K562 (cell line): ENCODE measurements around the gene BANP. TPM values are rescaled to one million over a fixed set of nuclear protein-coding genes. Genes with fewer than 3 reads are reported as not detected.
A peak's percentile ranks its signal among the peaks of the same experiment; 100 is the strongest.
"Not testable (repeated sequence)": the region's sequence is repeated elsewhere in the genome, so short reads cannot be mapped to it uniquely, and the experiment has no call there.

Source experiments
- ATAC-seq: fragments of 200-7000 bp; cut with Tn5 transposase; 3 replicates; pipeline ENCODE4 v1.9.1; 2020; ENCODE audit warnings: moderate library complexity
- BruUV-seq: library from RNA; stranded (reverse); fragments of 400-500 nt; replicated peaks from 2 replicates; lab custom pipeline; 2021; lab: Mats Ljungman, UMichigan
- CTCF ChIA-PET: fragments of 300-600 bp; formaldehyde crosslinking; extraction: SDS; loops from one replicate; lab custom pipeline; 2021; ENCODE audit warnings: low intra/inter-chr PET ratio; lab: Yijun Ruan, JAX
- POLR2A ChIA-PET: fragments of 300-600, 350-650 bp; sonication (Branson Sonifier 250); formaldehyde crosslinking; extraction: SDS; loops from one replicate; lab custom pipeline; 2021; ENCODE audit warnings: antibody characterized with exemption, inconsistent platforms; lab: Yijun Ruan, JAX
- DNase-seq, 4 experiments: peaks; one replicate each; pipeline versions ENCODE4 v3.0.0 to v3.0.0-alpha.2; 2011 to 2018; ENCODE audit warnings: low spot score in 3 of 4, mixed read lengths in 3 of 4; ENCODE audit errors: extremely low read depth in 1 of 4
- FAIRE-seq: peaks from 2 replicates; lab custom pipeline; 2011; peaks lifted over from hg19 to GRCh38; lab: Jason Lieb, UNC
- H2AFZ ChIP-seq: 2 replicates; pipeline ENCODE4 v1.6.0; 2011; ENCODE audit warnings: low read depth, low read length, control low read depth, inconsistent platforms
- H3K27ac ChIP-seq: fragments of 200-600 bp; 3 replicates; pipeline ENCODE4 v1.8.0; 2011; ENCODE audit warnings: low read depth, mild to moderate bottlenecking, control low read depth, inconsistent platforms, low read length, moderate library complexity, mixed read lengths; ENCODE audit errors: extremely low read depth
- H3K27me3 ChIP-seq, 2 experiments: fragments of 300-600 bp in 1 of 2; 2 replicates in 1 of 2; 3 replicates in 1 of 2; pipeline versions ENCODE4 v1.6.0 to v1.8.0; 2011; ENCODE audit warnings: inconsistent platforms in 2 of 2, low read length in 2 of 2, mild to moderate bottlenecking in 1 of 2, mixed read lengths in 1 of 2, moderate library complexity in 1 of 2; ENCODE audit not compliant: control insufficient read depth in 2 of 2, insufficient read depth in 2 of 2
- H3K36me3 ChIP-seq: fragments of 300-600 bp; 3 replicates; pipeline ENCODE4 v1.8.0; 2011; ENCODE audit warnings: mild to moderate bottlenecking, low read length, inconsistent platforms; ENCODE audit not compliant: control insufficient read depth, insufficient read depth
- H3K4me1 ChIP-seq, 2 experiments: fragments of 200-600 bp in 1 of 2; replicated peaks in 1 of 2; 2 replicates in 1 of 2; 3 replicates in 1 of 2; pipeline versions ENCODE4 v1.5.1 to v1.8.0; 2011; ENCODE audit warnings: inconsistent platforms in 2 of 2, low read length in 2 of 2, mild to moderate bottlenecking in 1 of 2, mixed read lengths in 1 of 2, moderate library complexity in 1 of 2; ENCODE audit not compliant: control insufficient read depth in 2 of 2, insufficient read depth in 2 of 2
- H3K4me2 ChIP-seq: 2 replicates; pipeline ENCODE4 v1.6.1; 2011; ENCODE audit warnings: low read length, control low read depth, inconsistent platforms, mixed read lengths; ENCODE audit not compliant: insufficient read depth
- H3K4me3 ChIP-seq: fragments of 200-600 bp; sonication (generic), shearing (Covaris generic); 2 replicates; pipeline ENCODE4 v1.5.1; 2016; ENCODE audit warnings: control low read depth, inconsistent platforms
- H3K79me2 ChIP-seq: fragments of 200-600 bp; 3 replicates; pipeline ENCODE4 v1.8.0; 2011; ENCODE audit warnings: low read length, inconsistent platforms; ENCODE audit not compliant: control insufficient read depth, insufficient read depth
- H3K9ac ChIP-seq, 2 experiments: 2 replicates each; pipeline versions ENCODE4 v1.6.0 to v1.6.1; 2011; ENCODE audit warnings: low read depth in 2 of 2, low read length in 2 of 2, control low read depth in 1 of 2, inconsistent platforms in 1 of 2, mild to moderate bottlenecking in 1 of 2, mixed read lengths in 1 of 2; ENCODE audit not compliant: insufficient read depth in 1 of 2
- H3K9me1 ChIP-seq: one replicate; pipeline ENCODE4 v1.6.0; 2011; ENCODE audit warnings: inconsistent platforms, mild to moderate bottlenecking, low read length, moderate library complexity; ENCODE audit not compliant: control insufficient read depth, insufficient read depth
- H3K9me3 ChIP-seq: replicated peaks from 2 replicates; pipeline ENCODE4 v1.5.1; 2011; ENCODE audit warnings: low read depth, low read length, inconsistent platforms; ENCODE audit not compliant: control insufficient read depth, insufficient read depth
- H4K20me1 ChIP-seq: replicated peaks from 2 replicates; pipeline ENCODE4 v1.6.1; 2011; ENCODE audit warnings: low read length, inconsistent platforms, mixed read lengths; ENCODE audit not compliant: control insufficient read depth, insufficient read depth
- ZNF134 ChIP-seq: fragments of 250-450 bp; sonication (Bioruptor Pico); conservative IDR thresholded peaks from 2 replicates; pipeline ENCODE4 v1.4.0; 2020
- WGBS: fragments of 100-300 bp; shearing (Covaris generic); methylation state at CpG from one replicate; pipeline ENCODE4 v1.1.6; 2016; ENCODE audit warnings: low coverage, mixed read lengths; ENCODE audit not compliant: insufficient coverage; ENCODE audit errors: missing lambda C conversion rate; 5-methylcytosine and 5-hydroxymethylcytosine counted together
- in situ Hi-C: fragments of 300-500 bp; cut with MboI; formaldehyde crosslinking; loops from 4 replicates; pipeline ENCODE4 v1.15.0; 2018; ENCODE audit warnings: inconsistent platforms, mixed read lengths
- intact Hi-C: fragments of 100-400 bp; cut with micrococcal nuclease; formaldehyde crosslinking; loops from 2 replicates; pipeline ENCODE4 v1.14.2; 2022
- polyA plus RNA-seq, 8 experiments: library from polyadenylated mRNA; depleted of rRNA in 4 of 8; stranded (reverse) in 5 of 8; unstranded in 3 of 8; fragments of >200 nt; fragmentation: Nextera tagmentation in 2 of 8; fragmentation: Illumina TruSeq in 1 of 8; extraction: Ambion mirVana in 2 of 8; extraction: Trizol in 1 of 8; gene quantifications; 2 replicates each; pipeline versions ENCODE4 v1.2.1 to v1.2.3, GENCODE V29; 2011 to 2014; ENCODE audit warnings: inconsistent platforms in 1 of 8, missing spikeins in 1 of 8
- total RNA-seq, 7 experiments: library from RNA; depleted of rRNA in 6 of 7; stranded (reverse); fragments of >200 nt in 6 of 7; fragmentation: Illumina TruSeq in 2 of 7; extraction: Trizol in 2 of 7; gene quantifications; 2 replicates each; pipeline versions ENCODE4 v1.2.1 to v1.2.3, GENCODE V29; 2011 to 2021; ENCODE audit warnings: low replicate concordance in 1 of 7

BANP gene
- total and polyA plus RNA-seq, 9 of the 15 experiments (the other 6 are each of a cell fraction or from before 2014, with no cell fraction given) = 4.6 to 22.1 (median 15.6) TPM

DNA sequence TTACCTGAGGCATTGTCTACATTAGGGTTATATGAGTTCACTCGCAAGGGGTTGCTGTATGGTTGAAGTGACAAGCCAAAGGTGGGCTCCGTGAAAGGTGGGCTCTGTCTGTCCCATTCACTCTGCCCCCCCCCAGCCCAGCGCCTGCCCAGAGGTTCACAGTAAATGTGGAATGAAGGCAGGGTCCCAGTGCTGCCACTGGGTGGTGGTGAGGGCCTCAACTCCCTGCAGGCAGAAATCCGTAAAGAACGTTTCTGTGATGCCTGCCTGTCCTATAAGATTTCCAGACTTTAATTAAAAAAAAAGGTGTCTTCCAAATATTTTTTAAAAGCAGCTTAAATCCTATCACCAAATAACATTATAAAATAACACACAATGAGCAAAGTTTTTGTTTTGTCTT lies 46.3 kb upstream of the BANP start:
- CTCF ChIA-PET, H4K20me1 ChIP-seq, in situ Hi-C loops, H3K4me2 ChIP-seq, H3K27ac ChIP-seq, POLR2A ChIA-PET, FAIRE-seq, H3K9me1 ChIP-seq, H3K9me3 ChIP-seq, H3K79me2 ChIP-seq, H3K9ac ChIP-seq, H2AFZ ChIP-seq, BruUV-seq, H3K36me3 ChIP-seq, DNase-seq, H3K4me1 ChIP-seq, H3K4me3 ChIP-seq, intact Hi-C loops: not testable (repeated sequence)
- peaks cover 0 to 29% of the 10 kb centered on the region in 2 experiments; a peak in 2 of 5 replicates for H3K27me3 ChIP-seq
- 0% methylated on average over 2 of the region's 5 CpGs for WGBS
- ATAC-seq = peak; percentile 66

DNA sequence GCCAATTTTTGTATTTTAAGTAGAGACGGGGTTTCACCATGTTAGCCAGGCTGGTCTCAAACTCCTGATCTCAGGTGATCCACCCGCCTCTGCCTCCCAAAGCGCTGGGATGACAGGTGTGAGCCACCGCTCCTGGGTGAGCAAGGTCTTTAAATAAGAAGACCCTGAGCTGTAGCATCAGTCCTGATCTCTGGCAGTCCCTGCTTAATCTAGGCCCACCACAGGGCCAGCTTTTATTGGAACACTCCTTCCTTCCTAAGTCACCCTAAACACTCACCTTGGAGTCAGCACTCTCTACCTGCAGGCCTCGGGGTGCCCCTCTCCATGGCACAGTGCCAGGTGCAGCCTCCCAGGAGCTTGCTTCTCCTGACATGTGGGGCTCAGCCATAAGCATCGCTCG lies 45.7 kb upstream of the BANP start:
- H3K27me3 ChIP-seq = peaks cover 0 to 24% of the 10 kb centered on the region in 2 experiments; a peak in 2 of 5 replicates
- intact Hi-C loops, H2AFZ ChIP-seq, CTCF ChIA-PET, H3K9me1 ChIP-seq, ATAC-seq, H3K4me3 ChIP-seq, DNase-seq, H3K4me2 ChIP-seq, H3K79me2 ChIP-seq, H3K36me3 ChIP-seq, BruUV-seq, H3K27ac ChIP-seq, FAIRE-seq, H3K9me3 ChIP-seq, H4K20me1 ChIP-seq, H3K9ac ChIP-seq, in situ Hi-C loops, H3K4me1 ChIP-seq: not testable (repeated sequence)
- 40% methylated on average over 7 of the region's 7 CpGs for WGBS
- POLR2A ChIA-PET = interaction anchor here (1.1 kb wide), 1 partner anchor 51 kb away, joined by 3 read pairs; no protein-coding TSS in a partner anchor
- peak; percentile 82 for TF ChIP-seq ZNF134 (CRISPR knock-in tag)
